NCI-H748 (cell line): ENCODE data around the gene KLF15.
A peak's percentile ranks its signal among the peaks of the same experiment; 100 is the strongest.

Experiments
- DNase-seq: peaks from one replicate; lab custom pipeline; 2025; ENCODE audit not compliant: unreplicated experiment; lab: John Stamatoyannopoulos, UW

Gene KLF15

GRCh38 chr3:126347543-126348161 is 9.6 kb downstream of the KLF15 start:
- no peak for DNase-seq

- DNase-seq = no peak
These were observed 10.7 kb downstream of the KLF15 start for GRCh38 chr3:126346466-126346865.

- DNase-seq = no peak
These were observed 11.4 kb downstream of the KLF15 start for GRCh38 chr3:126345641-126346460.

- no peak for DNase-seq
These were observed 12.0 kb downstream of the KLF15 start for GRCh38 chr3:126345231-126345630.

GRCh38 chr3:126344380-126345041 is 12.7 kb downstream of the KLF15 start:
- DNase-seq = no peak

- no peak for DNase-seq
These were observed 13.6 kb downstream of the KLF15 start for GRCh38 chr3:126343649-126344035.

GRCh38 chr3:126342991-126343648 is 14.1 kb downstream of the KLF15 start:
- no peak for DNase-seq

GRCh38 chr3:126342211-126342610 is 15.0 kb downstream of the KLF15 start:
- no peak for DNase-seq

GRCh38 chr3:126341755-126342150 is 15.5 kb downstream of the KLF15 start:
- no peak for DNase-seq

- DNase-seq = no peak
These were observed 16.1 kb downstream of the KLF15 start for GRCh38 chr3:126340943-126341754.

GRCh38 chr3:126340596-126340942 is 16.6 kb downstream of the KLF15 start:
- no peak for DNase-seq

GRCh38 chr3:126340081-126340511 is 17.1 kb downstream of the KLF15 start:
- no peak for DNase-seq

GRCh38 chr3:126339466-126339865 is 17.7 kb downstream of the KLF15 start:
- DNase-seq = no peak

- DNase-seq = no peak
These were observed 18.4 kb downstream of the KLF15 start for GRCh38 chr3:126338790-126339288.

GRCh38 chr3:126337980-126338651 is 19.1 kb downstream of the KLF15 start:
- no peak for DNase-seq

GRCh38 chr3:126331812-126332336 is 25.3 kb downstream of the KLF15 start:
- DNase-seq = peak; percentile 68

- no peak for DNase-seq
These were observed 27.1 kb downstream of the KLF15 start for GRCh38 chr3:126329927-126330725.

- no peak for DNase-seq
These were observed 30.6 kb downstream of the KLF15 start for GRCh38 chr3:126326629-126327028.
